NCI-H1092 treated with DMSO at 0.1 percent for 48 hours (cell line): ENCODE data around the gene NFKB1.
A peak's percentile ranks its signal among the peaks of the same experiment; 100 is the strongest.

Source experiments
- DNase-seq: peaks from one replicate; lab custom pipeline; 2025; lab: John Stamatoyannopoulos, UW

The NFKB1 gene

GRCh38 chr4:102494603-102495002 is 6.6 kb upstream of the NFKB1 start:
- no peak for DNase-seq

GRCh38 chr4:102497986-102498385 is 3.2 kb upstream of the NFKB1 start:
- DNase-seq, result no peak

GRCh38 chr4:102500352-102500695 is 835 bp upstream of the NFKB1 start:
- no peak for DNase-seq

- DNase-seq, result no peak
These were observed 213 bp downstream of the NFKB1 start for GRCh38 chr4:102501447-102501696.

- DNase-seq, result no peak
These were observed 1.3 kb downstream of the NFKB1 start for GRCh38 chr4:102502543-102502818.

- peak; percentile 75 for DNase-seq
These were observed 2.2 kb downstream of the NFKB1 start for GRCh38 chr4:102503301-102503746.

- peak; percentile 65 for DNase-seq
These were observed 3.0 kb downstream of the NFKB1 start for GRCh38 chr4:102503831-102504786.

GRCh38 chr4:102504941-102505340 is 3.8 kb downstream of the NFKB1 start:
- DNase-seq, result no peak

- no peak for DNase-seq
These were observed 4.5 kb downstream of the NFKB1 start for GRCh38 chr4:102505708-102506107.

GRCh38 chr4:102506523-102506922 is 5.4 kb downstream of the NFKB1 start:
- DNase-seq, result no peak

GRCh38 chr4:102511830-102512605 is 10.9 kb downstream of the NFKB1 start:
- no peak for DNase-seq

GRCh38 chr4:102514298-102514964 is 13.3 kb downstream of the NFKB1 start:
- DNase-seq, result no peak

- DNase-seq, result no peak
These were observed 16.6 kb downstream of the NFKB1 start for GRCh38 chr4:102517753-102518152.

- no peak for DNase-seq
These were observed 17.6 kb downstream of the NFKB1 start for GRCh38 chr4:102518703-102519131.

GRCh38 chr4:102519925-102520324 is 18.8 kb downstream of the NFKB1 start:
- no peak for DNase-seq

- no peak for DNase-seq
These were observed 20.4 kb downstream of the NFKB1 start for GRCh38 chr4:102521570-102521969.

GRCh38 chr4:102522031-102522440 is 20.9 kb downstream of the NFKB1 start:
- DNase-seq, result no peak

- DNase-seq, result no peak
These were observed 23.5 kb downstream of the NFKB1 start for GRCh38 chr4:102524691-102525090.

- DNase-seq, result no peak
These were observed 23.9 kb downstream of the NFKB1 start for GRCh38 chr4:102525097-102525496.

- no peak for DNase-seq
These were observed 24.3 kb downstream of the NFKB1 start for GRCh38 chr4:102525504-102525903.

GRCh38 chr4:102526532-102526931 is 25.4 kb downstream of the NFKB1 start:
- no peak for DNase-seq

- DNase-seq, result no peak
These were observed 26.6 kb downstream of the NFKB1 start for GRCh38 chr4:102527695-102528283.

- DNase-seq, result no peak
These were observed 28.8 kb downstream of the NFKB1 start for GRCh38 chr4:102529977-102530376.
